Inflammatory macrophage (primary cell): Measurements from ENCODE around the gene ATP6V0A4.
"Not testable (repeated sequence)": the region's sequence is repeated elsewhere in the genome, so short reads cannot be mapped to it uniquely, and the experiment has no call there.

Source experiments
- DNase-seq, 2 donors: peaks; one replicate each; pipeline ENCODE4 v3.0.0-alpha.2; 2020 to 2022

The ATP6V0A4 gene

GRCh38 chr7:138802706-138803105, 4.7 kb upstream of the ATP6V0A4 start:
- no peak for DNase-seq

GRCh38 chr7:138801256-138801655, 3.3 kb upstream of the ATP6V0A4 start:
- no peak for DNase-seq

- DNase-seq: no peak
Observed at GRCh38 chr7:138799336-138800000, 1.5 kb upstream of the ATP6V0A4 start.

GRCh38 chr7:138798836-138799235, 840 bp upstream of the ATP6V0A4 start:
- no peak for DNase-seq

GRCh38 chr7:138797046-138797445, 950 bp downstream of the ATP6V0A4 start:
- DNase-seq: not testable (repeated sequence)

GRCh38 chr7:138796038-138796615, 1.9 kb downstream of the ATP6V0A4 start:
- no peak for DNase-seq

GRCh38 chr7:138785587-138786437, 12.2 kb downstream of the ATP6V0A4 start:
- no peak for DNase-seq

GRCh38 chr7:138784692-138785091, 13.3 kb downstream of the ATP6V0A4 start:
- DNase-seq: no peak

GRCh38 chr7:138781004-138781403, 17.0 kb downstream of the ATP6V0A4 start:
- no peak for DNase-seq

GRCh38 chr7:138776166-138776833, 21.7 kb downstream of the ATP6V0A4 start:
- no peak for DNase-seq

- DNase-seq: no peak
Observed at GRCh38 chr7:138773817-138774216, 24.2 kb downstream of the ATP6V0A4 start.

GRCh38 chr7:138773176-138773575, 24.8 kb downstream of the ATP6V0A4 start:
- DNase-seq: no peak

GRCh38 chr7:138770904-138771303, 27.1 kb downstream of the ATP6V0A4 start:
- no peak for DNase-seq

- no peak for DNase-seq
Observed at GRCh38 chr7:138768241-138768640, 29.8 kb downstream of the ATP6V0A4 start.

- DNase-seq: no peak
Observed at GRCh38 chr7:138756591-138757242, 41.3 kb downstream of the ATP6V0A4 start.

- no peak for DNase-seq
Observed at GRCh38 chr7:138755842-138756590, 42.0 kb downstream of the ATP6V0A4 start.

- no peak for DNase-seq
Observed at GRCh38 chr7:138755331-138755747, 42.7 kb downstream of the ATP6V0A4 start.

- DNase-seq: no peak
Observed at GRCh38 chr7:138753610-138754009, 44.4 kb downstream of the ATP6V0A4 start.

- DNase-seq: no peak
Observed at GRCh38 chr7:138753150-138753518, 44.9 kb downstream of the ATP6V0A4 start.

GRCh38 chr7:138752518-138753149, 45.4 kb downstream of the ATP6V0A4 start:
- DNase-seq: no peak

- no peak for DNase-seq
Observed at GRCh38 chr7:138750901-138751464, 47.0 kb downstream of the ATP6V0A4 start.
